ENCODE data around the gene SMIM23. TPM values are rescaled to one million over a fixed set of nuclear protein-coding genes. Genes with fewer than 3 reads are reported as not detected.

SMIM23 gene
- total RNA-seq, 2 donors from 2014 or later = not detected

- ATAC-seq (no peak), DNase-seq (no peak)
- TF ChIP-seq POLR2A (IDR thresholded peaks at IDR 0.05) (no peak), CTCF (IDR thresholded peaks at IDR 0.05) (no peak)
- Histone ChIP-seq H3K27ac (no peak overlapping the region), H3K36me3 (replicated peaks in 1 of 2; ENCODE audit: insufficient read depth in 1 of 2, low read depth in 2 of 2) (no peaks in the 10 kb centered on the region), H3K27me3 (no peaks in the 10 kb centered on the region), H3K9me3 (no peaks in the 10 kb centered on the region), H3K4me3 (no peak overlapping the region), H3K4me1 (no peaks in the 10 kb centered on the region)
- WGBS, 2 donors = 73 to 74% methylated on average over 2 of the region's 2 CpGs
- intact Hi-C loops (cut with DNase I) = no loop called here
Measured at GRCh38 chr5:171783051-171783450, 2.6 kb upstream of the SMIM23 start.

- Histone ChIP-seq H3K27me3 (no peaks in the 10 kb centered on the region), H3K9me3 (no peaks in the 10 kb centered on the region), H3K4me1 (no peaks in the 10 kb centered on the region), H3K36me3 (replicated peaks in 1 of 2; ENCODE audit: insufficient read depth in 1 of 2, low read depth in 2 of 2) (no peaks in the 10 kb centered on the region), H3K4me3 (no peak overlapping the region), H3K27ac (no peak overlapping the region)
- DNase-seq (no peak), ATAC-seq (no peak)
- intact Hi-C loops (cut with DNase I) = no loop called here
- TF ChIP-seq POLR2A (IDR thresholded peaks at IDR 0.05) = no peak
- TF ChIP-seq CTCF (IDR thresholded peaks at IDR 0.05) = no peak
- 43 to 52% methylated on average over 1 of the region's 1 CpG for WGBS, 2 donors
Measured at GRCh38 chr5:171789353-171789752, 3.7 kb downstream of the SMIM23 start.

- Histone ChIP-seq H3K9me3 (no peaks in the 10 kb centered on the region), H3K4me3 (no peak overlapping the region), H3K4me1 (no peaks in the 10 kb centered on the region), H3K27ac (no peak overlapping the region), H3K27me3 (no peaks in the 10 kb centered on the region), H3K36me3 (replicated peaks in 1 of 2; ENCODE audit: insufficient read depth in 1 of 2, low read depth in 2 of 2) (no peaks in the 10 kb centered on the region)
- no peak for DNase-seq
- WGBS, 2 donors = 54 to 68% methylated on average over 2 of the region's 2 CpGs
- intact Hi-C loops (cut with DNase I) = no loop called here
- no peak for ATAC-seq
- no peak for TF ChIP-seq CTCF (IDR thresholded peaks at IDR 0.05)
- TF ChIP-seq POLR2A (IDR thresholded peaks at IDR 0.05) = no peak
Measured at GRCh38 chr5:171790408-171790807, 4.8 kb downstream of the SMIM23 start.

GRCh38 chr5:171794470-171794960, 8.9 kb downstream of the SMIM23 start:
- no peaks in the 10 kb centered on the region for H3K9me3 ChIP-seq
- H3K4me3 ChIP-seq = no peak overlapping the region
- intact Hi-C loops (cut with DNase I) = no loop called here
- TF ChIP-seq CTCF (IDR thresholded peaks at IDR 0.05) (no peak), POLR2A (IDR thresholded peaks at IDR 0.05) (no peak)
- H3K4me1 ChIP-seq = no peaks in the 10 kb centered on the region
- 48 to 100% methylated on average over 1 to 2 of the region's 2 CpGs for WGBS, 2 donors
- no peak overlapping the region for H3K27ac ChIP-seq
- DNase-seq = no peak
- no peaks in the 10 kb centered on the region for H3K27me3 ChIP-seq
- ATAC-seq = no peak
- no peaks in the 10 kb centered on the region for H3K36me3 ChIP-seq (replicated peaks in 1 of 2; ENCODE audit: insufficient read depth in 1 of 2, low read depth in 2 of 2)

- no peak overlapping the region for H3K4me3 ChIP-seq
- no peaks in the 10 kb centered on the region for H3K9me3 ChIP-seq
- TF ChIP-seq POLR2A (IDR thresholded peaks at IDR 0.05) (no peak), CTCF (IDR thresholded peaks at IDR 0.05) (no peak)
- no peak overlapping the region for H3K27ac ChIP-seq
- ATAC-seq (no peak), DNase-seq (no peak)
- no peaks in the 10 kb centered on the region for H3K4me1 ChIP-seq
- no peaks in the 10 kb centered on the region for H3K36me3 ChIP-seq (replicated peaks in 1 of 2; ENCODE audit: insufficient read depth in 1 of 2, low read depth in 2 of 2)
- intact Hi-C loops (cut with DNase I) = no loop called here
- H3K27me3 ChIP-seq = no peaks in the 10 kb centered on the region
- WGBS, 2 donors = 81 to 86% methylated on average over 2 of the region's 2 CpGs
Measured at GRCh38 chr5:171795381-171795780, 9.8 kb downstream of the SMIM23 start.

Data from body of pancreas (tissue), 4 donors.